HG03280 (cell line): ENCODE measurements around the gene MAP3K15.
"Not testable (repeated sequence)": the region's sequence is repeated elsewhere in the genome, so short reads cannot be mapped to it uniquely, and the experiment has no call there.

Source experiments
- ATAC-seq: cut with Tn5 transposase; IDR thresholded peaks from one replicate; pipeline ENCODE4 v1.9.1; 2021; ENCODE audit warnings: mild to moderate bottlenecking, moderate library complexity; ENCODE audit not compliant: unreplicated experiment

Gene MAP3K15

GRCh38 chrX:19535476-19535875 lies 20.2 kb upstream of the MAP3K15 start:
- ATAC-seq = no peak

GRCh38 chrX:19532709-19533108 lies 17.4 kb upstream of the MAP3K15 start:
- ATAC-seq = no peak

GRCh38 chrX:19517965-19518364 lies 2.7 kb upstream of the MAP3K15 start:
- no peak for ATAC-seq

DNA sequence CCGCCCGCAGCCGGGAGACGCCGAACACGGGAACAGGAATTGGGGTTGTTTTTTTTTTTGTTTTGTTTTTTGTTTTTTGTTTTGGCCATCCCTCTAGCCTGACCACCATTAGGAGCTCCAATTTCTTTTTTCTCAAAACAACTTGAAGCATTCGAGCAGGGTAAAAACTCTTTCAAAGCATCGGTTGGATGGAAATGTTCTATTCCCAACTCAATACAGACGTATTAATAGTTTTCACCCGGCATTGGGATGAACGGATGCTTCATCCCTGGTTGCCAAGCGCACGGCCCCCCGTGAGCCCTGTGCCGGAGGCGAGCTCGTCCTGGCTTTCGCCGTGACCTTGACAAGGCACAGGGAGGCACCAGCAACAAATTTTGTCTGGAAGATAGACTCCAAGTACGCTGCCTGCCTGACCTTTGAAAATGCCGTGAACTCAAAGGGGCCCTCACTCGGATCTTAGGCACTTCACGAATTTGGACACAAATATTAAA lies 352 bp upstream of the MAP3K15 start:
- no peak for ATAC-seq

DNA sequence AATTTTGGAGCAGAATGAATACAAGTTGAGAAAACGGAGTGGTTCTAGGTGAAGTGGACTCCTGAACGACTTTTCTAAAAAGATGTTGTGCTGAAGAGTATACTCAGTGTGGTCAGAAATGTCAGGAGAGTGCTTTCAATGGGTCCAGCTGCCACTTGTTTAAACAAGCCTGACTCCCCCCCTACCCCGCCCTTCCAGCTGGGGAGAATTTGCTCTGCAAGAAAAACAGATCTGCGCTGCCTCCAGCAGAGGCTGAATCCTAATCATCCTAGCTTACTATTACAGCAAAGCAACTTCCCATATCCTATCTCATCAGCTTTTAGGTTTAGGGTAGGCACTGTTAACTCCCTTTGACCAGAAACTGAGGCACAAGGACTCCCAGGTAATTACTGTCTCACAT lies 1.9 kb downstream of the MAP3K15 start:
- no peak for ATAC-seq

GRCh38 chrX:19512961-19513360 lies 2.3 kb downstream of the MAP3K15 start:
- ATAC-seq = no peak

DNA sequence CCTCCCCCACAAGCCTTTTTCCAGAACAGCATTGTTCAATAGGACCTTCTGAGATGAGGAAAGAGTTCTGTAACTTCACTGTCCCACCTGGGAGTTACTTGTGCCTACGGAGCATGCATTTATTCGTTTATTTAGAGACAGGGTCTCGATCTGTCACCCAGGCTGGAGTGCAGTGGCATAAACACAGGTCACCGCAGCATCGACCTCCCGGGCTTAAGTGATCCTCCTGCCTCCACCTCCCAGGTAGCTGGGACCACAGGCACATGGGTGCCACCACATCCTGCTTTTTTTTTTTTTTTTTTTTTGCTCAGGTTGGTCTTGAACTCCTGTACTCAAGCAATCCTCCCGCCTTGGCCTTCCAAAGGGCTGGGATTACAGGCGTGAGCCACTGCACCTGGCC lies 2.9 kb downstream of the MAP3K15 start:
- ATAC-seq = no peak

DNA sequence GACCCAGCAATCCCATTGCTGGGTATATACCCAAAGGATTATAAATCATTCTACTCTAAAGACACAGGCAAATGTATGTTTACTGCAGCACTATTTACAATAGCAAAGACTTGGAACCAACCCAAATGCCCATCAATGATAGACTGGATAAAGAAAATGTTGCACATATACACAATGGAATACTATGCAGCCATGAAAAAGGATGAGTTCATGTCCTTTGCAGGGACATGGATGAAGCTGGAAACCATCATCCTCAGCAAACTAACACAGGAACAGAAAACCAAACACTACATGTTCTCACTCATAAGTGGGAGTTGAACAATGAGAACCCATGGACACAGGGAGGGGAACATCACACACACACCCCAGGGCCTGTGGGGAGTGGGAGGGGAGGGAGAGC lies 3.5 kb downstream of the MAP3K15 start:
- ATAC-seq = not testable (repeated sequence)

GRCh38 chrX:19496711-19497110 lies 18.6 kb downstream of the MAP3K15 start:
- ATAC-seq = no peak

GRCh38 chrX:19487520-19488200 lies 27.6 kb downstream of the MAP3K15 start:
- ATAC-seq = no peak

GRCh38 chrX:19479458-19479857 lies 35.9 kb downstream of the MAP3K15 start:
- no peak for ATAC-seq

DNA sequence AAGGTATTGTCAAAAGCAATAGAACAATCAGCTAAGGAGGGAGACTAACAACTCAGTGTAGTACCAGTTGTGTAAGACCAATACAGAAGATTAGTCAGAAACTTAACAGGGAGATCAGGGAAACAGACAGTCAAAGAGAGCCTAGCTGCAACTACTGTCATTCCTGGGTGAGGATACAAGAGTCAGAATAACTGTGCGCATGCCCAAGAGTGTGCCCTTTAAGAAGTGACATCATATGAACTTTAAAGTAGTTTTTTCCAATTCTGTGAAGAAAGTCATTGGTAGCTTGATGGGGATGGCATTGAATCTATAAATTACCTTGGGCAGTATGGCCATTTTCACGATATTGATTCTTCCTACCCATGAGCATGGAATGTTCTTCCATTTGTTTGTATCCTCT lies 46.9 kb downstream of the MAP3K15 start:
- ATAC-seq = not testable (repeated sequence)

DNA sequence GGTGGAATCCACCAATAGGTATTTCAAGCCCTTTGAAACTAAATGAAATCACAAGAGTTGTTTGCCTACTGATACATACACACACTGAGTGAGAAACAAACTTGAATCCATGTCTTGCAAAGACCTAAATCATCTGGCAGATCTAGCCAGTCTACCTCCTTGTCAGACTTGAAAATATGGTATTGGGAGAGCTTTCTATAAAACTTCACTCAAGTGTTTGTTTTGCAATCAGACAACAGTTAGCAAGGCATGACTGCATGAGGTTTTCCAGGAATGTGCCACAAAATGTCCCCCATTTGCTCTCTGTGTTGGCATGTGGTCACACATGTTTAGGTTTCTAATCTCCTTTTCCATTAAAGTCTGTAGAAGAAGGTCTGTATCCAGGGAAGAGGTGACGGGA lies 52.4 kb downstream of the MAP3K15 start:
- ATAC-seq = no peak

DNA sequence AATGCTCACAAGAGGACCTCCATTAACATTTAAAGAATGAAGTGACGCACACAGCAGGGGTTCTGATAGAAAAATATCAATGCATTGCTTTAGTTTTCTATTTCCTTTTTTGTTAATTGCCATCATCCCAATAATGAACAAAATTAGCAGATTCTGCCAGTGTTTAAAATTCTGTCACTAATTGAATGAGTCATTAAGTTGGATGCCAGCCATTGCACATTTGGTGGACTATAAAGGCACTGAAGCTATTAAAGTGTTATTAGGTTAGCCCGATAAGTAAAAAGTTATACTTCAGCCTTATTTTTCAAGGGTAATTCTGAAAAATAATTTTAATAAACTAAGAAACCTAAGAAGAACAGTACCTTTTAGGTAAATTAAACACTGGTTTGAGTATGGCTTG lies 53.1 kb downstream of the MAP3K15 start:
- no peak for ATAC-seq

- no peak for ATAC-seq
Measured at GRCh38 chrX:19457662-19458061, 57.6 kb downstream of the MAP3K15 start.

DNA sequence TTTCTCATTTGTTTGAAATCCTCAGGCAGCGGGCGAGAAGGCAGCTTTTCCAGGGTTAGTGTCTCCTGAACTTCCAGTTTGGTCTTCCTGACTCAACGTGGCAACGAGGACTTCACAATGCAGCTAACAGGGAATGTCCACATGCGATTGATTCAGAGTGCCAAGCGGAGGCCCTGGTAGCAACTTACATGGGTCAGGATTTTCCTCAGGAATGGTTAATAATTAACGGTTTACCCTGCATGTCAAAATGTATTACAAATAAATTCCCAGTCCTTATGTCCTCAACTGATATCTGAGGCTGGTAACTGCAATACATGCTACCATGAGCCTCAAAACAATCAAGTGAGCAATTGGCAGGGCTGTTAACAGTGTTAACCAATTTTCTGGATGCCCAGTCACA lies 67.2 kb downstream of the MAP3K15 start:
- no peak for ATAC-seq

DNA sequence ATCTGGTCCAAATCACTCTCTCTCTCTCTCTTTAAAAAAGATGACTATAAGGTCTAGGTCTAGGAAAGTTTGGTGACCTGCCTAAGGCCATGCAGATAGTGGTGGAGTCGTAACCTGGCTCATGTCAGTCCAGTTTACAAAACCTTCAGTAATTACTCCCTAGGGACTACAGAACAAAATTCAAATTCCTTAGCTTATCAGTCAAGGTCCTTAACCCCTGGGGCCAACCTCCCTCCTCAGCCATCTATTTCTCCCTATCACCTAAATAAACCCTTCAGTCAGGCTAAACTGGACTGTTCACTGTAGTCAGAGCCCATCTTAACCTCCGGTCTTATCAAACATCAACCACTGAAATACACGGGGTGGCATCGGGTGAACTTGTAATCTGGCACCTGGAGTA lies 68.9 kb downstream of the MAP3K15 start:
- no peak for ATAC-seq

- ATAC-seq = not testable (repeated sequence)
Measured at GRCh38 chrX:19445772-19446171, 69.5 kb downstream of the MAP3K15 start.

- no peak for ATAC-seq
Measured at GRCh38 chrX:19443869-19444526, 71.3 kb downstream of the MAP3K15 start.

DNA sequence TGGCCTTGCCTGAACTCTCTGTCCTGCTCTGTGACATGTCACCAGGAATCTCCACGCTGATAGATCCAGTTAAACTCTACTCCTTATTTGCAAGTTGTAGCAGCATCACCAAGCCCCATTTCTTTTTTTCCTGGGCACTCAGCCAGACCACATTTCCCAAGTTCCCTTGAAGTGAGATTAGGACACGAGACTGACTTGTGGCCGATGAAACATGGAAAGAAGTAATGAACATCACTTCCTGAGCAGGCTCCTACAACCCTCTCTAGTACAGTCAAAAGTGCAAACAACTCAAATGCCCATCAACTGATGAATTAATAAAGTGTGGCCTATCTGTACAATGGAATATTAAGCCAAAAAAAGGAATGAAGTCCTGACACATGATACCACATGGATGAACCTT lies 74.6 kb downstream of the MAP3K15 start:
- no peak for ATAC-seq

GRCh38 chrX:19422661-19423060 lies 92.6 kb downstream of the MAP3K15 start:
- not testable (repeated sequence) for ATAC-seq

GRCh38 chrX:19410259-19410658 lies 105.0 kb downstream of the MAP3K15 start:
- no peak for ATAC-seq

GRCh38 chrX:19403696-19404095 lies 111.6 kb downstream of the MAP3K15 start:
- ATAC-seq = no peak
